Stimulated activated effector memory CD8-positive, alpha-beta T cell treated with anti-CD3 and anti-CD28 coated beads, Interleukin-12 subunit alpha, Interleukin-12 subunit beta, amount 100 ng/mL, for 72 hours (primary cell): ENCODE measurements around the gene NT5DC1.
"Not testable (repeated sequence)": the region's sequence is repeated elsewhere in the genome, so short reads cannot be mapped to it uniquely, and the experiment has no call there.

ENCODE experiments used
- ATAC-seq: fragments of 150-1000 bp; cut with Tn5 transposase; 2 replicates; pipeline ENCODE4 v1.10.0; 2021
- DNase-seq, 2 donors: peaks; one replicate each; pipeline ENCODE4 v3.0.0; 2021 to 2022; ENCODE audit warnings: low spot score in 2 of 2
- H3K27ac Mint-ChIP-seq: one replicate; pipeline ENCODE4 v1.8.0; 2022; ENCODE audit warnings: mild to moderate bottlenecking, mixed read lengths
- H3K36me3 Mint-ChIP-seq: one replicate; pipeline ENCODE4 v1.8.0; 2022; ENCODE audit warnings: mild to moderate bottlenecking, mixed read lengths
- H3K4me1 Mint-ChIP-seq: one replicate; pipeline ENCODE4 v1.8.0; 2022; ENCODE audit warnings: mixed read lengths
- H3K4me3 Mint-ChIP-seq: one replicate; pipeline ENCODE4 v1.8.0; 2022; ENCODE audit warnings: mild to moderate bottlenecking, mixed read lengths
- H3K9me3 Mint-ChIP-seq: one replicate; pipeline ENCODE4 v1.8.0; 2022; ENCODE audit warnings: mixed read lengths

NT5DC1 gene

GRCh38 chr6:116078522-116078921, 22.1 kb upstream of the NT5DC1 start:
- no peak for DNase-seq
- Mint-ChIP-seq H3K36me3 (no peaks in the 10 kb centered on the region), H3K27ac (no peak overlapping the region)

GRCh38 chr6:116078945-116079344, 21.7 kb upstream of the NT5DC1 start:
- no peak overlapping the region for H3K4me3 Mint-ChIP-seq
- no peaks in the 10 kb centered on the region for H3K4me1 Mint-ChIP-seq
- DNase-seq (no peak), ATAC-seq (no peak)
- H3K9me3 Mint-ChIP-seq: no peaks in the 10 kb centered on the region
- no peaks in the 10 kb centered on the region for H3K36me3 Mint-ChIP-seq
- no peak overlapping the region for H3K27ac Mint-ChIP-seq

More at GRCh38 chr6:116078522-116078921, 22.1 kb upstream of the NT5DC1 start:
- no peak for ATAC-seq
- Mint-ChIP-seq H3K9me3 (no peaks in the 10 kb centered on the region), H3K4me1 (no peaks in the 10 kb centered on the region), H3K4me3 (no peak overlapping the region)

GRCh38 chr6:116083052-116083451, 17.6 kb upstream of the NT5DC1 start:
- DNase-seq: no peak
- ATAC-seq: no peak
- no peaks in the 10 kb centered on the region for H3K4me1 Mint-ChIP-seq
- H3K4me3 Mint-ChIP-seq: no peak overlapping the region
- H3K9me3 Mint-ChIP-seq: no peaks in the 10 kb centered on the region
- no peak overlapping the region for H3K27ac Mint-ChIP-seq
- no peaks in the 10 kb centered on the region for H3K36me3 Mint-ChIP-seq

GRCh38 chr6:116084284-116084683, 16.4 kb upstream of the NT5DC1 start:
- H3K4me1 Mint-ChIP-seq: no peaks in the 10 kb centered on the region
- H3K4me3 Mint-ChIP-seq: no peak overlapping the region
- DNase-seq (no peak), ATAC-seq (no peak)
- no peak overlapping the region for H3K27ac Mint-ChIP-seq
- no peaks in the 10 kb centered on the region for H3K9me3 Mint-ChIP-seq
- H3K36me3 Mint-ChIP-seq: no peaks in the 10 kb centered on the region

- no peak overlapping the region for H3K27ac Mint-ChIP-seq
- no peak overlapping the region for H3K4me3 Mint-ChIP-seq
- H3K36me3 Mint-ChIP-seq: no peaks in the 10 kb centered on the region
- no peak for DNase-seq
- peaks cover 6% of the 10 kb centered on the region for H3K4me1 Mint-ChIP-seq
- peak; percentile 62 for ATAC-seq
- no peaks in the 10 kb centered on the region for H3K9me3 Mint-ChIP-seq
These were observed 13.1 kb upstream of the NT5DC1 start for GRCh38 chr6:116087437-116088027.

- no peak overlapping the region for H3K27ac Mint-ChIP-seq
- DNase-seq: no peak
- H3K36me3 Mint-ChIP-seq: no peaks in the 10 kb centered on the region
- H3K4me3 Mint-ChIP-seq: no peak overlapping the region
- peaks cover 6% of the 10 kb centered on the region for H3K4me1 Mint-ChIP-seq
- H3K9me3 Mint-ChIP-seq: no peaks in the 10 kb centered on the region
- ATAC-seq: no peak
These were observed 11.7 kb upstream of the NT5DC1 start for GRCh38 chr6:116088946-116089345.

GRCh38 chr6:116090251-116090650, 10.4 kb upstream of the NT5DC1 start:
- no peak for DNase-seq
- Mint-ChIP-seq H3K27ac (no peak overlapping the region), H3K4me1 (peaks cover 6% of the 10 kb centered on the region), H3K4me3 (no peak overlapping the region), H3K36me3 (no peaks in the 10 kb centered on the region), H3K9me3 (no peaks in the 10 kb centered on the region)
- peak; percentile 95 for ATAC-seq

- DNase-seq (no peak), ATAC-seq (no peak)
- H3K36me3 Mint-ChIP-seq: no peaks in the 10 kb centered on the region
- no peak overlapping the region for H3K4me3 Mint-ChIP-seq
- no peak overlapping the region for H3K27ac Mint-ChIP-seq
- H3K4me1 Mint-ChIP-seq: peaks cover 6% of the 10 kb centered on the region
- H3K9me3 Mint-ChIP-seq: peaks cover 3% of the 10 kb centered on the region
These were observed 6.6 kb upstream of the NT5DC1 start for GRCh38 chr6:116094041-116094440.

GRCh38 chr6:116096048-116096759, 4.4 kb upstream of the NT5DC1 start:
- not testable (repeated sequence) for DNase-seq, ATAC-seq

GRCh38 chr6:116096979-116097816, 3.5 kb upstream of the NT5DC1 start:
- Mint-ChIP-seq H3K4me1 (peaks cover 10% of the 10 kb centered on the region), H3K36me3 (no peaks in the 10 kb centered on the region), H3K27ac (no peak overlapping the region), H3K4me3 (no peak overlapping the region), H3K9me3 (peaks cover 3% of the 10 kb centered on the region)
- ATAC-seq: no peak
- no peak for DNase-seq

More at GRCh38 chr6:116096048-116096759, 4.4 kb upstream of the NT5DC1 start:
- H3K4me1 Mint-ChIP-seq, H3K27ac Mint-ChIP-seq, H3K4me3 Mint-ChIP-seq, H3K36me3 Mint-ChIP-seq, H3K9me3 Mint-ChIP-seq: not testable (repeated sequence)

GRCh38 chr6:116099036-116099435, 1.6 kb upstream of the NT5DC1 start:
- Mint-ChIP-seq H3K9me3 (peaks cover 3% of the 10 kb centered on the region), H3K4me3 (no peak overlapping the region), H3K36me3 (peaks cover 8% of the 10 kb centered on the region), H3K4me1 (peaks cover 28% of the 10 kb centered on the region), H3K27ac (no peak overlapping the region)
- DNase-seq (no peak), ATAC-seq (no peak)

- peaks cover 48% of the 10 kb centered on the region for H3K4me1 Mint-ChIP-seq
These were observed 657 bp downstream of the NT5DC1 start for GRCh38 chr6:116101302-116101718.

GRCh38 chr6:116101790-116102189, 1.1 kb downstream of the NT5DC1 start:
- ATAC-seq (no peak), DNase-seq (no peak)
- Mint-ChIP-seq H3K9me3 (no peaks in the 10 kb centered on the region), H3K36me3 (peaks cover 16% of the 10 kb centered on the region), H3K4me3 (peak overlapping the region; percentile 87), H3K4me1 (peaks cover 48% of the 10 kb centered on the region), H3K27ac (peak overlapping the region; percentile 10)

More at GRCh38 chr6:116101302-116101718, 657 bp downstream of the NT5DC1 start:
- peak overlapping the region; percentile 88 for H3K27ac Mint-ChIP-seq
- peak overlapping the region; percentile 87 for H3K4me3 Mint-ChIP-seq
- peaks cover 13% of the 10 kb centered on the region for H3K36me3 Mint-ChIP-seq
- no peak for DNase-seq
- peak; percentile 0 for ATAC-seq
- H3K9me3 Mint-ChIP-seq: no peaks in the 10 kb centered on the region

GRCh38 chr6:116102873-116103272, 2.2 kb downstream of the NT5DC1 start:
- H3K4me1 Mint-ChIP-seq: peaks cover 48% of the 10 kb centered on the region
- DNase-seq (no peak), ATAC-seq (no peak)
- H3K27ac Mint-ChIP-seq: peak overlapping the region; percentile 10
- H3K9me3 Mint-ChIP-seq: no peaks in the 10 kb centered on the region
- peaks cover 24% of the 10 kb centered on the region for H3K36me3 Mint-ChIP-seq
- peak overlapping the region; percentile 87 for H3K4me3 Mint-ChIP-seq

GRCh38 chr6:116104636-116105035, 4.0 kb downstream of the NT5DC1 start:
- Mint-ChIP-seq H3K27ac (peak overlapping the region; percentile 65), H3K9me3 (no peaks in the 10 kb centered on the region), H3K4me1 (peaks cover 55% of the 10 kb centered on the region), H3K4me3 (peak overlapping the region; percentile 18), H3K36me3 (peaks cover 40% of the 10 kb centered on the region)
- DNase-seq (no peak), ATAC-seq (no peak)
